IPS DF 6.9 (cell line): Measurements from ENCODE around the gene TOX3.

Experiments
- DNase-seq: peaks from one replicate; pipeline ENCODE4 v3.0.0-alpha.2; 2013; ENCODE audit warnings: low read depth, low spot score
- H3K27ac ChIP-seq: one replicate; pipeline ENCODE4 v1.5.1; 2013; ENCODE audit warnings: low read length, control low read depth
- H3K27me3 ChIP-seq: 2 replicates; pipeline ENCODE4 v1.6.1; 2013; ENCODE audit warnings: mild to moderate bottlenecking, low read length; ENCODE audit not compliant: control insufficient read depth, insufficient read depth
- H3K36me3 ChIP-seq: 2 replicates; pipeline ENCODE4 v1.6.1; 2013; ENCODE audit warnings: low read length; ENCODE audit not compliant: control insufficient read depth, insufficient read depth
- H3K4me1 ChIP-seq: 2 replicates; pipeline ENCODE4 v1.6.1; 2013; ENCODE audit warnings: low read length; ENCODE audit not compliant: control insufficient read depth, insufficient read depth
- H3K4me3 ChIP-seq: 2 replicates; pipeline ENCODE4 v1.5.1; 2013; ENCODE audit warnings: mild to moderate bottlenecking, low read length
- H3K9me3 ChIP-seq: 2 replicates; pipeline ENCODE4 v1.6.1; 2013; ENCODE audit warnings: low read length, inconsistent platforms; ENCODE audit not compliant: control insufficient read depth, insufficient read depth
- WGBS: extraction: QIAGEN DNeasy Blood & Tissue Kit; methylation state at CpG from one replicate; pipeline ENCODE4 v1.1.7; 2013; ENCODE audit warnings: mixed read lengths, missing lambda C conversion rate; ENCODE audit not compliant: insufficient read length, insufficient coverage; 5-methylcytosine and 5-hydroxymethylcytosine counted together

The TOX3 gene

DNA sequence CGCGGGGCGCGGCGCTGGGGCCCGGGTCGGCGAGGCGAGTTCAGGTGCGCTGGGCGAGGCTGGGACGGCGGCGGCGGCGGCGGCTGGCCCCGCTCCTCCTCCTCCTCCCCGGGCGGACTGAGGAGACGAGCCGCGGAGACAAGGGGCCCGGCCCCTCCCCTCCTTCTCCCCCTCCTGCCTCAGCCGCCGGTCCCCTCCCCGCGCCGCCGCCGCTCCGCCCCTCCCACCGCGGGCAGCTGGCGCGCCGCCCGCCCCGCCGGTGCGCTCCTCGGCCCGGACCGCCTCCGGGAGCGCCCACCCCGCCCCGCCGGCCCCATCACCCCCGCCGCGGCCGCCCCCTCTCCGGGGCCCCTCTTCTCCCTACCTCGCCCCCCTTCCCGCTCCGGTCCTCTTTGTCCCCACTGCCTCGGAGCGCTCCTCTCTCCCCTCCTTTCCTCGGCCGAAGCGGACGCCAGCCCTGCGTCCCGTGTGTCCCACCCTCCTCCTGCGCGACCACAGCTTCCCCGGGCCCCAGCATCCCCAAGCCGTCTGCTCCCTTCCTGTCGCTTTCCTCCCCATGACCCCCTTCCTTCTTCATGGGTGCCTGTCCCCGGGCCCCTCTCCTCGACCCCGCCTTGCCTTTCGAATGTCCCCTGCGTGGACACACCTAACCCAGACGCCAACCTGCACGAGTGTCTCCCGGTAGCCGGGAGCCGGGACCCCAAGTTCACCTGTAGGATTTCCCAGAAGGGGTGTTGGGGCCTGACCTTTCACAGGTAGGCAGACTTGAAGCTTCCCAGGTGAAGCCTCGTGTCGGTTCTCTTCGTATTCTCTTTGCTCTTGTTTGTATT lies at the start of gene TOX3:
TSS of gene TOX3 (minus strand) at position 140 of the 830 bp plus-strand sequence. CDS start 420 bp downstream, outside the sequence.
- Histone ChIP-seq H3K36me3 (no peaks in the 10 kb centered on the region), H3K4me1 (peaks cover 2% of the 10 kb centered on the region; the same call in 1 of the 2 replicates), H3K27me3 (peaks cover 6% of the 10 kb centered on the region; the same call in 1 of the 2 replicates), H3K9me3 (no peaks in the 10 kb centered on the region), H3K27ac (no peak within 1 kb of the TSS), H3K4me3 (peak within 1 kb of the TSS; percentile 91)
- DNase-seq: no peak
- no CpG with 5 or more reads among the region's 83 CpGs for WGBS

DNA sequence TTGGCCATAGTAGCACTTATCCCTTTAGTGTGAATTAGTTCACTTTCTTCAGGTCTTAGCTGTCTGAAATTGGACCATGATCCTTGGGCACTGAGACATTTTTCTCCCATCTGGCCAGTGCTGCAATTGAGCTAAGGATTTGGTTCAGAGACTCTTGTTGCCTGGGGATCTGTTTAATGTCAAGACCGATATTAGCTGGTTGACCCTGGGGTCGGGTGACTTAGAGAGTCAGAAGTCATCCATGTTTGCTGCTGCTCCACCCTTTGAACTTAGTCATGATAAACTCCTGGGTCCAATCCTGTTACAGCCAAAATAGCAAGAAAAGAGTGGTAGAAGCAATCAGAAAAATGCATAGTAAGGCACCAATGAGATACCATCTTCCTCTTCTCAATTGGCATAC lies 45.8 kb upstream of the TOX3 start:
- Histone ChIP-seq H3K27me3 (peaks cover 1% of the 10 kb centered on the region; the same call in 1 of the 2 replicates), H3K27ac (no peak overlapping the region)
- WGBS: no CpG with 5 or more reads among the region's 2 CpGs

DNA sequence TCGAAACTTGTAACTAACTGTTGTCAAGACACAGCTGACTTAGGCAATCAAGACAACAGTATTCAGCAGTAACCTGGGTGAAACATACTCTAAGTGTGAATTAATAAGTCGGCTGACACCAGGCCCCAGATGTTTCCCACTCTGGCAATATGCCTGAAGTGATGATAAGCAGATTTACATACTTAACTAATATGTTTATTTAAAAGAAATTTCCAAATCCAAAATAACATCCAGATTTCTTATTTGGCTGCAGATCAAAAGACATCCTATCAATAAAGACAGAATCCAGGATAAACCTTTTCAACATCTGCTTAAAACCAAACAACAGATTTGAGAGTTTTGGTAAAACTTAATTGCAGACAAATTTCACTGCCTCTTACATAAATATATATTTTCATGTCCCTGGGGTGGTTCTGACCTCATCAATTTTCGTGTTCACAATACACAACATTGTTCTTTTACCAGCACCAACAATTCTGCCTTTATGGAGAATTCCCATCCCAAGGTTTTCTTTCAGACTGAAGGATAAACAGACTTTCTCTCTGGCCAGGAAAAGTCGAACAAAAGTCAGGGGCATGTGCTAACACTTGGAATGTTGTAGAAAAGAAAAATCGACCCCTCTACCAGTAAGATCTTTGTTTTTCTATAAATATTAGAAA lies 45.1 kb upstream of the TOX3 start:
- Histone ChIP-seq H3K27ac (no peak overlapping the region), H3K4me1 (no peaks in the 10 kb centered on the region), H3K4me3 (no peak overlapping the region), H3K9me3 (no peaks in the 10 kb centered on the region), H3K27me3 (peaks cover 1% of the 10 kb centered on the region; the same call in 1 of the 2 replicates), H3K36me3 (no peaks in the 10 kb centered on the region)
- DNase-seq: no peak
- no CpG with 5 or more reads among the region's 5 CpGs for WGBS

More for the DNA sequence above, 45.8 kb upstream of the TOX3 start:
- no peak for DNase-seq
- Histone ChIP-seq H3K4me3 (no peak overlapping the region), H3K9me3 (no peaks in the 10 kb centered on the region), H3K4me1 (peaks cover under 1% of the 10 kb centered on the region; the same call in 1 of the 2 replicates), H3K36me3 (no peaks in the 10 kb centered on the region)

DNA sequence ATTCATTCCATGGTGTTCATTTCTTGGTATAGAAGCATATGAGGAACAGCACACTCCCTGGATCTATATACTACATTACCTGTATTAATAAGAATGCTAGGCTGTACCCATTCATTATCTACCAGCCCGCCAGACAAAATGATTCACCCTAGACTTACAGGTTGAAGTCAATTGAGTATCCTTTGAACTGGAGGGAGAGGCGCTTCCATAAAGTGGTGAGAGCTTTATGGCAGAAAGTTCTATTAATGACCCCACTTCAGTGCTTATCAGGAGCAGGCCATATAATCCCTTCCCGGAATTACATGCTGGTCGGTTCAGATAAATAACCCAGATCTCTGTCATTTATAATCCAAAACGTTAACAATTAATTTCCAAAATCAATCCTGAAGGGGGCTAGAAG lies 44.5 kb upstream of the TOX3 start:
- H3K4me3 ChIP-seq: no peak overlapping the region
- DNase-seq: no peak
- no peaks in the 10 kb centered on the region for H3K4me1 ChIP-seq
- no peak overlapping the region for H3K27ac ChIP-seq
- H3K27me3 ChIP-seq: peaks cover 1% of the 10 kb centered on the region; the same call in 1 of the 2 replicates
- H3K36me3 ChIP-seq: no peaks in the 10 kb centered on the region
- no CpG with 5 or more reads among the region's 5 CpGs for WGBS
- no peaks in the 10 kb centered on the region for H3K9me3 ChIP-seq

DNA sequence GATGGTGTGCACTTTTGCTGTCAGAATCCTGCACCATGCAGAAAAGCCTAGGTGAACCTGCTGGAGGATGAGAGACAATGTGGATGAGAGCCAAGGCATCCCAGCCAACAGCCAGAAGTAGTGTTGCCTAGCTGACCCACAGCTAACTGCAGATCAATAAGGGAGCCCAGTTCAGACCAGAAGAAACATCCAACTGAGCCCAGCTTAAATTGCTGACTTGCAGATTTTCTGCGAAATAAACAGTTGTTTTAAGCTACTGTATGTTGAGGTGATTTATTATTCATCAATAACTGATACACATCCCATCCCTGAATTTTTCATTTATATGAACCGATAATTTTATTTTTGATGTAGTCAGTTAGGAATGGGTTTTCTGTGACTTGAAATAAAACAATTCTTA lies 39.2 kb upstream of the TOX3 start:
- DNase-seq: no peak
- Histone ChIP-seq H3K4me3 (no peak overlapping the region), H3K27ac (no peak overlapping the region), H3K36me3 (no peaks in the 10 kb centered on the region), H3K27me3 (peaks cover 1% of the 10 kb centered on the region; the same call in 1 of the 2 replicates), H3K9me3 (no peaks in the 10 kb centered on the region), H3K4me1 (no peaks in the 10 kb centered on the region)
- WGBS: no CpG with 5 or more reads among the region's 2 CpGs

DNA sequence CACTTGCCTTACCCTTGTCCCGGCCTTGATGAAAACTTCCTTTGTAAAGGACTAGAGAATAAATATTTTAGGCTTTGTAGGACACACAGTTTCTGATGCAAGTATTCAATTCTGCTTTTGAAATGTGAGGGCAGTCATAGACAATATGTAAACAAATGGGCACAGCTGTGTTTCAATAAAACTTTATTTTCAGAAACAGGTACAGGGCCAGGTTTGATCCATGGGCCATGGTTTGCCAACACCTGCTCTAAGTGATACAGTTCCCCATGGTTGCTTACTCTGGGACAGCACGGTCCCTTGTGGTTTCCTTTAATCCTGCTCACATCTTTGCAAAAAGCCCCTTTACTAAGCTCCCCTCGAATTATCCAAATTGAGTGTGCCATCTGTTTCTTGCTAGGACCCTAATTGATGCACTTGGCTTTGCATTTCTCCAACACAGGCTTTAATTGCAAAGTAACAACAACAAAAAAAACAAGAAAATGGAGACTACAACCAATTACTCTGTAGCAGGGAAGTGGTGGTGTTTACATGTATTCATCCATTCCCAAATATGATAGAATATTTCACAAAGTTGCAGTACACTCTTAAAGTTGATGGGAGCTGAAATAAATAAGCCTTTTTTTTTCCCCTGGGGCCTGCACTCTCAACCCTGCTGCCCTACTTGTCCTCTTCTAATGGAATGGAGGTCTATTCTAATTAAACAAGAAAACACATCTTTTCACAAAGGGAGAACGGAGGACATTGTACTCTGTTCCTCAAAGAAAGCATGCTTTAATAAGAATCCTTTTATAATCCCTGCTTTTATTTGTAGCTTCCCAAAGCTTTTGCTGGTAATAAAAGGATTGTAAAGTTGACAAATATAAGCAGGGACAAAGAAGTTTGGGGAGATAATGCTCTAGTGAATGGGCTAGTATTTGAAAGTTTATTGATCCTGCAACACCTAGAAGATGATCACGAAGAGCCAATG lies 37.7 kb upstream of the TOX3 start:
- Histone ChIP-seq H3K36me3 (no peaks in the 10 kb centered on the region), H3K9me3 (no peaks in the 10 kb centered on the region), H3K4me1 (no peaks in the 10 kb centered on the region), H3K4me3 (no peak overlapping the region), H3K27me3 (no peaks in the 10 kb centered on the region), H3K27ac (no peak overlapping the region)
- no CpG with 5 or more reads among the region's 5 CpGs for WGBS
- no peak for DNase-seq

DNA sequence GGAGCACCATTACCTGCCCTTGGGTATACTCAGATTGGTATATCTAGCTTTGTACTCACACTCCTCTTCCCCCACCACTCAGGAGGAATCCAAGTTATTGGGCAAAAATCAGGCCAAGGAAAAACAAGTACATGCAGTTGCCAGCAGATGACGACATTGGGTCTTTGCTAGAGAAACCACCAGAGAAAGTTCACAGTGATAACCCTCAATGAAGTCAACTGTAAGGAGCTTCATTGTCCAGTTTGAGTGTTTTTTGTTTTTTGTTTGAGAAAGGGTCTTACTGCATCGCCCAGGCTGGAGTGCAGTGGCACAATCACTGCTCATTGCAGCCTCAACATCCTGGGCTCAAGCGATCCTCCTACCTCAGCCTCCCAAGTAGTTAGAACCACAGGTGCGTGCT lies 34.6 kb upstream of the TOX3 start:
- H3K4me1 ChIP-seq: no peaks in the 10 kb centered on the region
- H3K9me3 ChIP-seq: no peaks in the 10 kb centered on the region
- no peaks in the 10 kb centered on the region for H3K27me3 ChIP-seq
- peak; percentile 4 for DNase-seq
- no peaks in the 10 kb centered on the region for H3K36me3 ChIP-seq
- no peak overlapping the region for H3K4me3 ChIP-seq
- H3K27ac ChIP-seq: no peak overlapping the region
- no CpG with 5 or more reads among the region's 4 CpGs for WGBS

DNA sequence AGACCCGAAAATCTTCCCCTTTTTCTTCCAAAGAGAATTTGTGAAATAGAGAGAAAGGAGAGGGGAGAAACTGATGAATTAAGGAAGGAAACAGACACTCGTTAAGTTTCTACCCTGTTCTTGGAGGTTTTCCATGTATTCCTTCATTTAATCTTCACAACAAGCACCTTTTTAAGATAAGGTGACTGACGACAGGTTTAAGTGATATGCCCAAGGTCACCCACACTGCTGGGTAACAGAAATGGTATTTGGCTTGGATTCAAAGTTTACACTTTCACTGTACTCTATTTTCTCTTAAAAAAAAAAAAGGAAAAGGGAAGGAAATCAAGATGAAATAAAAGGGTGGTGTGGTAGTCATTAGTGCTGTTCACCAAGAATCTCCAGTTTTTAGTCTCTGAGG lies 33.5 kb upstream of the TOX3 start:
- Histone ChIP-seq H3K36me3 (no peaks in the 10 kb centered on the region), H3K27ac (no peak overlapping the region), H3K9me3 (no peaks in the 10 kb centered on the region), H3K4me3 (no peak overlapping the region), H3K4me1 (no peaks in the 10 kb centered on the region), H3K27me3 (no peaks in the 10 kb centered on the region)
- no peak for DNase-seq
- no CpG with 5 or more reads among the region's 3 CpGs for WGBS

DNA sequence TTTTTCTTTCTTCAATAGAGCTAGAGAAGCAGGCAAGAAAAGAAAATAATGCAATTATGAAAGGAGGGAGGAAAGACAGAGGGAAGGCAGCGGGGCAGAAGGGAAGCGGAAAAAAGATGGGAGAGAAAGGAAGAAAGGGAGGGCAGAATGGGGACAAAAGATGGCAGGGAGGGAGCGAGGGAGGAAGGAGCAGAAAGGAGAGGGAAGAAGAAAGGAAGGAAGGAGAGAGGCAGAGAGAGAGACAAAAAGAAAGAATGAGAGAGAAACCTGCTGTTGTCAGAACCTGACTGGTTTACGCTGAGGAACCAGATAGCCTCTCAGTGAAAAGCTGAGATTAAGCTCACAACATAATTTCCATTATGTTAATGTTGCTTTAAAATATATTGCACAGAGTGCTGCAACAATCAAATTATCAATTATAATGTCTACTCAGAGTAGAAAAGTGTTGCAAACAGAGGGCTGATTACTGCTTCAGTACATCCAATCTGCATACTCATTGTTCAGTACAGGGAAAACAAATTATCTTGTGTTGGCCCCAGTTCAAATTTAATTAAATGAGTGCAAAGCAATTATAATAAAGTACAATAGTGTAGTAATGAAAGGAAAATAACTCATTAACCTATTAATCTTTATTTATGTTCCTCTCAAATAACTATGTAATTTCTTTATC lies 32.0 kb upstream of the TOX3 start:
- Histone ChIP-seq H3K27ac (no peak overlapping the region), H3K9me3 (no peaks in the 10 kb centered on the region), H3K4me1 (no peaks in the 10 kb centered on the region), H3K36me3 (no peaks in the 10 kb centered on the region), H3K4me3 (no peak overlapping the region), H3K27me3 (no peaks in the 10 kb centered on the region)
- WGBS: no CpG with 5 or more reads among the region's 4 CpGs
- no peak for DNase-seq
